Stimulated activated naive CD8-positive, alpha-beta T cell treated with anti-CD3 and anti-CD28 coated beads, Interleukin-15, Interleukin-2, amounts not matched to agents 100 ng/mL and 50 ng/mL, for 24 hours (primary cell): ENCODE results near the gene ARV1.
"Not testable (repeated sequence)": the region's sequence is repeated elsewhere in the genome, so short reads cannot be mapped to it uniquely, and the experiment has no call there.

Source experiments
- H3K27ac Mint-ChIP-seq: one replicate; pipeline ENCODE4 v1.8.0; 2021; ENCODE audit warnings: mild to moderate bottlenecking, mixed read lengths
- H3K27me3 Mint-ChIP-seq: one replicate; pipeline ENCODE4 v1.8.0; 2021; ENCODE audit warnings: mixed read lengths
- H3K36me3 Mint-ChIP-seq: one replicate; pipeline ENCODE4 v1.8.0; 2021; ENCODE audit warnings: low read depth, mixed read lengths
- H3K4me1 Mint-ChIP-seq: one replicate; pipeline ENCODE4 v1.8.0; 2021; ENCODE audit warnings: low read depth, mixed read lengths
- H3K4me3 Mint-ChIP-seq: one replicate; pipeline ENCODE4 v1.8.0; 2021; ENCODE audit warnings: mild to moderate bottlenecking, mixed read lengths
- H3K9me3 Mint-ChIP-seq: one replicate; pipeline ENCODE4 v1.8.0; 2021; ENCODE audit warnings: mixed read lengths

ARV1 gene

GRCh38 chr1:230985711-230986110 is 6.8 kb downstream of the ARV1 start:
- no peaks in the 10 kb centered on the region for H3K9me3 Mint-ChIP-seq
- no peaks in the 10 kb centered on the region for H3K27me3 Mint-ChIP-seq
- peaks cover 37% of the 10 kb centered on the region for H3K36me3 Mint-ChIP-seq
- peaks cover 12% of the 10 kb centered on the region for H3K4me1 Mint-ChIP-seq
- H3K4me3 Mint-ChIP-seq: no peak overlapping the region
- H3K27ac Mint-ChIP-seq: no peak overlapping the region

GRCh38 chr1:230986976-230987375 is 8.1 kb downstream of the ARV1 start:
- H3K4me3 Mint-ChIP-seq: no peak overlapping the region
- H3K9me3 Mint-ChIP-seq: no peaks in the 10 kb centered on the region
- H3K27me3 Mint-ChIP-seq: no peaks in the 10 kb centered on the region
- H3K4me1 Mint-ChIP-seq: peaks cover 12% of the 10 kb centered on the region
- H3K36me3 Mint-ChIP-seq: peaks cover 47% of the 10 kb centered on the region
- H3K27ac Mint-ChIP-seq: no peak overlapping the region

GRCh38 chr1:230987448-230987847 is 8.6 kb downstream of the ARV1 start:
- Mint-ChIP-seq H3K36me3 (peaks cover 51% of the 10 kb centered on the region), H3K9me3 (no peaks in the 10 kb centered on the region), H3K27ac (no peak overlapping the region), H3K4me3 (no peak overlapping the region), H3K27me3 (no peaks in the 10 kb centered on the region), H3K4me1 (peaks cover 12% of the 10 kb centered on the region)

GRCh38 chr1:230992100-230992774 is 13.3 kb downstream of the ARV1 start:
- Mint-ChIP-seq H3K4me3 (no peak overlapping the region), H3K27me3 (no peaks in the 10 kb centered on the region), H3K27ac (no peak overlapping the region), H3K4me1 (no peaks in the 10 kb centered on the region), H3K9me3 (no peaks in the 10 kb centered on the region), H3K36me3 (peaks cover 41% of the 10 kb centered on the region)

GRCh38 chr1:230994860-230995259 is 16.0 kb downstream of the ARV1 start:
- Mint-ChIP-seq H3K27me3 (no peaks in the 10 kb centered on the region), H3K4me3 (no peak overlapping the region), H3K27ac (no peak overlapping the region), H3K9me3 (no peaks in the 10 kb centered on the region), H3K36me3 (peaks cover 35% of the 10 kb centered on the region), H3K4me1 (no peaks in the 10 kb centered on the region)

GRCh38 chr1:231000201-231000600 is 21.3 kb downstream of the ARV1 start:
- H3K27ac Mint-ChIP-seq: no peak overlapping the region
- H3K4me1 Mint-ChIP-seq: no peaks in the 10 kb centered on the region
- H3K4me3 Mint-ChIP-seq: no peak overlapping the region
- H3K36me3 Mint-ChIP-seq: peaks cover 41% of the 10 kb centered on the region
- peaks cover 16% of the 10 kb centered on the region for H3K9me3 Mint-ChIP-seq
- H3K27me3 Mint-ChIP-seq: no peaks in the 10 kb centered on the region

- Mint-ChIP-seq H3K4me1 (no peaks in the 10 kb centered on the region), H3K36me3 (peaks cover 39% of the 10 kb centered on the region), H3K9me3 (peaks cover 20% of the 10 kb centered on the region), H3K27ac (no peak overlapping the region), H3K4me3 (no peak overlapping the region), H3K27me3 (no peaks in the 10 kb centered on the region)
These were observed 21.7 kb downstream of the ARV1 start for GRCh38 chr1:231000639-231001038.

- no peaks in the 10 kb centered on the region for H3K27me3 Mint-ChIP-seq
- no peak overlapping the region for H3K27ac Mint-ChIP-seq
- H3K4me1 Mint-ChIP-seq: no peaks in the 10 kb centered on the region
- peaks cover 40% of the 10 kb centered on the region for H3K36me3 Mint-ChIP-seq
- peaks cover 23% of the 10 kb centered on the region for H3K9me3 Mint-ChIP-seq
- H3K4me3 Mint-ChIP-seq: no peak overlapping the region
These were observed 23.0 kb downstream of the ARV1 start for GRCh38 chr1:231001892-231002291.

GRCh38 chr1:231007535-231007934 is 28.6 kb downstream of the ARV1 start:
- Mint-ChIP-seq H3K9me3 (peaks cover 23% of the 10 kb centered on the region), H3K36me3 (peaks cover 31% of the 10 kb centered on the region)
- not testable (repeated sequence) for H3K4me1 Mint-ChIP-seq, H3K4me3 Mint-ChIP-seq, H3K27me3 Mint-ChIP-seq, H3K27ac Mint-ChIP-seq

- Mint-ChIP-seq H3K9me3 (no peaks in the 10 kb centered on the region), H3K27me3 (no peaks in the 10 kb centered on the region), H3K36me3 (peaks cover 4% of the 10 kb centered on the region), H3K27ac (no peak overlapping the region), H3K4me3 (no peak overlapping the region), H3K4me1 (no peaks in the 10 kb centered on the region)
These were observed 32.5 kb downstream of the ARV1 start for GRCh38 chr1:231011360-231011759.

- H3K4me1 Mint-ChIP-seq: no peaks in the 10 kb centered on the region
- no peaks in the 10 kb centered on the region for H3K27me3 Mint-ChIP-seq
- H3K27ac Mint-ChIP-seq: no peak overlapping the region
These were observed 33.1 kb downstream of the ARV1 start for GRCh38 chr1:231011963-231012362.

GRCh38 chr1:231013391-231014015 is 34.6 kb downstream of the ARV1 start:
- Mint-ChIP-seq H3K27ac (no peak overlapping the region), H3K4me1 (no peaks in the 10 kb centered on the region), H3K27me3 (no peaks in the 10 kb centered on the region), H3K9me3 (no peaks in the 10 kb centered on the region), H3K36me3 (peaks cover 6% of the 10 kb centered on the region), H3K4me3 (no peak overlapping the region)

More at GRCh38 chr1:231011963-231012362, 33.1 kb downstream of the ARV1 start:
- Mint-ChIP-seq H3K36me3 (no peaks in the 10 kb centered on the region), H3K9me3 (no peaks in the 10 kb centered on the region), H3K4me3 (no peak overlapping the region)

- H3K36me3 Mint-ChIP-seq: peaks cover 6% of the 10 kb centered on the region
- no peaks in the 10 kb centered on the region for H3K27me3 Mint-ChIP-seq
- no peaks in the 10 kb centered on the region for H3K9me3 Mint-ChIP-seq
- H3K4me3 Mint-ChIP-seq: no peak overlapping the region
- H3K27ac Mint-ChIP-seq: no peak overlapping the region
- peaks cover 5% of the 10 kb centered on the region for H3K4me1 Mint-ChIP-seq
These were observed 37.3 kb downstream of the ARV1 start for GRCh38 chr1:231016234-231016633.

- Mint-ChIP-seq H3K27ac (no peak overlapping the region), H3K4me1 (peaks cover 5% of the 10 kb centered on the region), H3K27me3 (no peaks in the 10 kb centered on the region), H3K9me3 (no peaks in the 10 kb centered on the region), H3K36me3 (peaks cover 6% of the 10 kb centered on the region), H3K4me3 (no peak overlapping the region)
These were observed 38.1 kb downstream of the ARV1 start for GRCh38 chr1:231016966-231017365.

GRCh38 chr1:231019711-231020110 is 40.8 kb downstream of the ARV1 start:
- Mint-ChIP-seq H3K27me3 (no peaks in the 10 kb centered on the region), H3K36me3 (peaks cover 6% of the 10 kb centered on the region), H3K4me3 (no peak overlapping the region), H3K9me3 (no peaks in the 10 kb centered on the region), H3K27ac (no peak overlapping the region), H3K4me1 (peaks cover 5% of the 10 kb centered on the region)

- peak overlapping the region; percentile 3 for H3K27ac Mint-ChIP-seq
- H3K4me3 Mint-ChIP-seq: peak overlapping the region; percentile 26
- H3K9me3 Mint-ChIP-seq: no peaks in the 10 kb centered on the region
- peaks cover 6% of the 10 kb centered on the region for H3K36me3 Mint-ChIP-seq
- H3K27me3 Mint-ChIP-seq: no peaks in the 10 kb centered on the region
- peaks cover 5% of the 10 kb centered on the region for H3K4me1 Mint-ChIP-seq
These were observed 41.3 kb downstream of the ARV1 start for GRCh38 chr1:231020139-231020601.
